ENCODE results near the gene UCMA.

Gene UCMA

DNA sequence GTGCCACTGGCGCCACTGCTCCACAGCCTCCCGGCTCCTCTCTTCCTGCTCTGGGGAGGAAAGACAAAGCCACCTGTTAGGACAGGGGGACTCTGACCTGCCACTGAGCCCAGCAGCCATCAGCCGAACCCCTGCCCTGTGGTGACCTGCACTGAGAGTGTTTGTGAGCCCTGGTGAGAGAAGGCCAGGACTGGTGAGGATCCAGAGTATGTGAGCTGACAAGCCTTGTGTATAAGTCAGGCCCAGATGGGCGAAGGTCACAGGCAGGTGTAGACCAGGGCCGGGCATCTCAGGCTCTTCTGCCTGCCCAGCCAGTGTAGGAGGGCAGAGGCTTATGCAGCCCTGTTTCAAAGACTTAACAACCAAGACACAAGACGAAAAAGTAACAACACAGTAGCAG lies 12.0 kb downstream of the UCMA start:
- DNase-seq (ENCODE audit: insufficient read length, low spot score), result no peak
- TF ChIP-seq SPI1 (IDR thresholded peaks at IDR 0.05; ENCODE audit: low read depth, low read length) (no peak), TAF1 (IDR thresholded peaks at IDR 0.05; ENCODE audit: low read depth, low read length) (no peak), POLR2A (IDR thresholded peaks at IDR 0.05; ENCODE audit: low read depth, low read length) (no peak), POU2F2 (IDR thresholded peaks at IDR 0.05; ENCODE audit: low read depth, low read length) (no peak), PAX5 (IDR thresholded peaks at IDR 0.05; ENCODE audit: insufficient read depth, low read length, severe bottlenecking) (no peak)
- FAIRE-seq, result no peak

DNA sequence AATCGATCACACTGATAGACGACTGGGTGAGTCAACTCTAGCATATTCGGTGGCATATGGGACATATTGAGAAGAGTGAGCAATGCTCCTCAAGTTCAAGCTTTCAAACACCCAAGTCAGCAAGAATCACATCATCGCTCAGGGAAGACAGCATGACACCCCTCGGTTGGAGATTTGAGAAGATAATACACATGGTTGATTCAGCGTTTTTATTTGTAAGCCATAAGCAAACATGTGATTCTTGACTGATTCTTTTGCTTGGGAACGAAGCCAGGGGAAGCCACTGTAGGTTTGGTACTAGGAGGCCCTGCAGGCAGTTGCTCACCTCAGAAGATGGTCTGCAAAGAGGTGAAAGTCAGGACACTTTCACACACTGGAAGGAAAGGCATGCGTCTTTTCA lies 12.6 kb downstream of the UCMA start:
- TF ChIP-seq SPI1 (IDR thresholded peaks at IDR 0.05; ENCODE audit: low read depth, low read length) (no peak), TAF1 (IDR thresholded peaks at IDR 0.05; ENCODE audit: low read depth, low read length) (no peak), POU2F2 (IDR thresholded peaks at IDR 0.05; ENCODE audit: low read depth, low read length) (no peak), POLR2AphosphoS5 (IDR thresholded peaks at IDR 0.05; ENCODE audit: low read depth, low read length) (no peak), POLR2A (IDR thresholded peaks at IDR 0.05; ENCODE audit: low read depth, low read length) (no peak), PAX5 (IDR thresholded peaks at IDR 0.05; ENCODE audit: insufficient read depth, low read length, severe bottlenecking) (no peak)
- DNase-seq (ENCODE audit: insufficient read length, low spot score) (no peak), FAIRE-seq (no peak)

GRCh38 chr10:13219685-13220670 lies 14.2 kb downstream of the UCMA start:
- no peak for FAIRE-seq
- no peak for DNase-seq (ENCODE audit: insufficient read length, low spot score)
- no peak for TF ChIP-seq PAX5 (IDR thresholded peaks at IDR 0.05; ENCODE audit: insufficient read depth, low read length, severe bottlenecking)
- TF ChIP-seq POLR2A (IDR thresholded peaks at IDR 0.05; ENCODE audit: low read depth, low read length), result no peak
- TF ChIP-seq TAF1 (IDR thresholded peaks at IDR 0.05; ENCODE audit: low read depth, low read length), result no peak
- no peak for TF ChIP-seq POU2F2 (IDR thresholded peaks at IDR 0.05; ENCODE audit: low read depth, low read length)
- TF ChIP-seq POLR2AphosphoS5 (IDR thresholded peaks at IDR 0.05; ENCODE audit: low read depth, low read length), result no peak
- TF ChIP-seq SPI1 (IDR thresholded peaks at IDR 0.05; ENCODE audit: low read depth, low read length), result no peak; the same call in 1 of the 2 replicates

DNA sequence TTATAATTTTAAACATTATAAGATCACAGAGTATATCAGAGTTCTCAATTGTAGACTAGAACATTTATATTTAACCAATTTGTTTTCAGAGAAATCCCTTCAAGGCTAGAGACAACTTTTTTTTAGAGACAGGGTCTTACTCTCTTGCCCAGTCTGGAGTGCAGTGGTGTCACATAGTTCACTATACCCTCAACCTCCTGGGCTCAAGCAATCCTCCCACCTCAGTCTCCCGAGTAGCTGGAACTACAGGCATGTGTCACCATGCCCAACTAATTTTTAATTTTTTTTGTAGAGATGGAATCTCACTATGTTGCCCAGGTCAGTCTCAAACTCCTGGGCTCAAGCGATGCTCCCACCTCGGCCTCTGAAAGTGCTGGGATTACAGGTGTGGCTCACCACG lies 15.3 kb downstream of the UCMA start:
- no peak for FAIRE-seq
- no peak for TF ChIP-seq POU2F2 (IDR thresholded peaks at IDR 0.05; ENCODE audit: low read depth, low read length)
- no peak for TF ChIP-seq POLR2A (IDR thresholded peaks at IDR 0.05; ENCODE audit: low read depth, low read length)
- no peak for TF ChIP-seq POLR2AphosphoS5 (IDR thresholded peaks at IDR 0.05; ENCODE audit: low read depth, low read length)
- no peak for TF ChIP-seq SPI1 (IDR thresholded peaks at IDR 0.05; ENCODE audit: low read depth, low read length)
- no peak for TF ChIP-seq TAF1 (IDR thresholded peaks at IDR 0.05; ENCODE audit: low read depth, low read length)
- no peak for TF ChIP-seq PAX5 (IDR thresholded peaks at IDR 0.05; ENCODE audit: insufficient read depth, low read length, severe bottlenecking)
- DNase-seq (ENCODE audit: insufficient read length, low spot score), result no peak

- no peak for TF ChIP-seq SPI1 (IDR thresholded peaks at IDR 0.05; ENCODE audit: low read depth, low read length)
- FAIRE-seq, result no peak
- no peak for DNase-seq (ENCODE audit: insufficient read length, low spot score)
Measured at GRCh38 chr10:13213163-13213562, 21.0 kb downstream of the UCMA start.

DNA sequence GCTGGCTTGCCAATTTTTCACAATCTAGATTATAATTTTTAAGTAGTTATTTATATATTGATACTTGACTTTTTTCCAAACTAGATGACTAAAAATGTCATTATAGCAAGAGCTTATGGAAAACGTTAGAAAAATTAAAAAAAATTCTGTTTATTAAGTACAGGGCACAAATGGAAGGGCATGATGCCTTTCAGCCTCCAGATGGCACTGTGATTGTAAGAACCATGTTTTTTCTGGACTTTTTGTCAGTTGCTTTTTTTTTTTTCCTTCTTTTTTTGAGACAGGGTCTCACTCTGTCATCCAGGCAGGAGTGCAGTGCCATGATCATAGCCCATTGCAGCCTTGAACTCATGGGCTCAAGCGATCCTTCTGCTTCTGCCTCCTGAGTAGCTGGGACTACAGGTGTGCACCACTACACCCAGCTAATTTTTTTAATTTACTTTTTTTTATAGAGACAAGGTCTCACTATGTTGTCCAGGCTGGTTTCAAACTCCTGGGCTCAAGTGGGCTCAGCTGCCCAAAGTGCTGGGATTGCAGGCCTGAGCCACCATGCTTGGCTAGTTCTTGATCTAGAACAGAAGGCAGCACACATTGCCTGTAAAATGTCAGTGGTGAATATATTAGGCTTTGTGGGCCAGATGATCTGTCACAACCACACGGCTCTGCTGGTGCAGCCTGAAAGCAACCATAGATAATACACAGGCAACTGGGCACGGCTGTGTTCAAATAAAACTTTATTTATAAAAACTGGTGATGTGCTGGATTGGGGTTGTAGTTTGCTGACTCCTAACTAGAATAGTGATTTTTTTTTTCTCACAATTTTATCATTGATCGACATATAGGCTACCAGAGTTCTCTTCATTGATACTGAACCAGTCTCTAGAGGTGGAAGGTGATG lies 27.4 kb downstream of the UCMA start:
- FAIRE-seq (no peak), DNase-seq (ENCODE audit: insufficient read length, low spot score) (no peak)
- TF ChIP-seq POU2F2 (IDR thresholded peaks at IDR 0.05; ENCODE audit: low read depth, low read length) (no peak), POLR2AphosphoS5 (IDR thresholded peaks at IDR 0.05; ENCODE audit: low read depth, low read length) (no peak), POLR2A (IDR thresholded peaks at IDR 0.05; ENCODE audit: low read depth, low read length) (no peak), TAF1 (IDR thresholded peaks at IDR 0.05; ENCODE audit: low read depth, low read length) (no peak)

GRCh38 chr10:13206091-13206490 lies 28.1 kb downstream of the UCMA start:
- TF ChIP-seq POLR2AphosphoS5 (IDR thresholded peaks at IDR 0.05; ENCODE audit: low read depth, low read length) (no peak), POU2F2 (IDR thresholded peaks at IDR 0.05; ENCODE audit: low read depth, low read length) (no peak), SPI1 (IDR thresholded peaks at IDR 0.05; ENCODE audit: low read depth, low read length) (no peak), TAF1 (IDR thresholded peaks at IDR 0.05; ENCODE audit: low read depth, low read length) (no peak)
- DNase-seq (ENCODE audit: insufficient read length, low spot score) (no peak), FAIRE-seq (no peak)

- no peak for DNase-seq (ENCODE audit: insufficient read length, low spot score)
- no peak for TF ChIP-seq PAX5 (IDR thresholded peaks at IDR 0.05; ENCODE audit: insufficient read depth, low read length, severe bottlenecking)
- no peak for TF ChIP-seq POLR2A (IDR thresholded peaks at IDR 0.05; ENCODE audit: low read depth, low read length)
- TF ChIP-seq POU2F2 (IDR thresholded peaks at IDR 0.05; ENCODE audit: low read depth, low read length), result no peak
- no peak for TF ChIP-seq POLR2AphosphoS5 (IDR thresholded peaks at IDR 0.05; ENCODE audit: low read depth, low read length)
- no peak for TF ChIP-seq TAF1 (IDR thresholded peaks at IDR 0.05; ENCODE audit: low read depth, low read length)
- TF ChIP-seq SPI1 (IDR thresholded peaks at IDR 0.05; ENCODE audit: low read depth, low read length), result no peak
- FAIRE-seq, result no peak
Measured at GRCh38 chr10:13201132-13201531, 33.0 kb downstream of the UCMA start.

- DNase-seq (ENCODE audit: insufficient read length, low spot score) (no peak), FAIRE-seq (no peak)
- TF ChIP-seq SPI1 (IDR thresholded peaks at IDR 0.05; ENCODE audit: low read depth, low read length) (no peak), POLR2AphosphoS5 (IDR thresholded peaks at IDR 0.05; ENCODE audit: low read depth, low read length) (no peak), POU2F2 (IDR thresholded peaks at IDR 0.05; ENCODE audit: low read depth, low read length) (no peak), TAF1 (IDR thresholded peaks at IDR 0.05; ENCODE audit: low read depth, low read length) (no peak), PAX5 (IDR thresholded peaks at IDR 0.05; ENCODE audit: insufficient read depth, low read length, severe bottlenecking) (no peak), POLR2A (IDR thresholded peaks at IDR 0.05; ENCODE audit: low read depth, low read length) (no peak)
Measured at GRCh38 chr10:13195016-13195415, 39.2 kb downstream of the UCMA start.

Data from GM12891 (cell line).